ENCODE results near the gene PRRC1.

The PRRC1 gene

DNA sequence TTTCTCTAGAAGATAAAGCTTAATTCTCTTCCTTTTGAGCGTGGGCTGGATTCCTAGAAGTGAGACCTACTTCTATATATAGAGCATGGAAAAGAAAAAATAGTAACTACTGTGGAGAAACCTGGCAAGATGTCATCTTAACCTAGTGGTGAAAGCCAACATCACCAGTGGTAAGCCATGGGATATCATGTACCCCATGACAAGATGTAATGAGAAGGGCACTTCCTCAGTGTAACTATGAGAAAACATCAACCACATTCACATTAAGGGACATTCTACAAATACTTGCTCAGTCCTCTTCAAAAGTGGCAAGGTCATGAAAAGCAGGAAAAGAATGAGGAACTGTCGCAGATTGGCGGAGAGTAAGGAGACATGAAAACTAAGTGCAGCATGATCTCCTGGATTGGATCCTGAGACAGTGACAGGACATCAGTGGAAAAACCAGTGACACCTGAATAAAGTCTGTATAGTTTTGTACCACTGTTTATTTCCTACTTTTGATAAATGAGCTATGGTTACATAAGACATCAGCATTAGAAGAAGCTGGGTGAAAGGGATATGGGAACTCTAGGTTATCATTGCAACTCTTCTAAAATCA, 65.4 kb downstream of the PRRC1 start:
- DNase-seq, result peak; percentile 20

DNA sequence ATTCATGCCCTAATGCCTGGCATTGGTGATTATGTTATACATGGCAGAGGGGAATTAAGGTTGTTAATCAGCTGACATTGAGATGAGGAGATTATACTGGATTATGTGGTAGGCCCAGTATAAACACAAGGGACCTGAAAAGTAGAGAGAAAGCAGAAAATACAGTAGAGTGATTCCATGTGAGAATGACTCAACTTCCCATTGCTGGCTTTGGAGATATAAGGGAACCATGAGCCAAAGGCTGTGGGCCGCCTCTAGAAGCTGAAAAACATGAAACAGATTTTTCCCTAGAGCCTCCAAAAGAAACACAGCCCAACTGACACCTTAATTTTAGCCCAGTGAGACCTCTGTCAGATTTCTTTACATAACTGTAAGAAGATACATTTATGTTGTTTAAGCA, 66.4 kb downstream of the PRRC1 start:
- peak; percentile 3 for DNase-seq

DNA sequence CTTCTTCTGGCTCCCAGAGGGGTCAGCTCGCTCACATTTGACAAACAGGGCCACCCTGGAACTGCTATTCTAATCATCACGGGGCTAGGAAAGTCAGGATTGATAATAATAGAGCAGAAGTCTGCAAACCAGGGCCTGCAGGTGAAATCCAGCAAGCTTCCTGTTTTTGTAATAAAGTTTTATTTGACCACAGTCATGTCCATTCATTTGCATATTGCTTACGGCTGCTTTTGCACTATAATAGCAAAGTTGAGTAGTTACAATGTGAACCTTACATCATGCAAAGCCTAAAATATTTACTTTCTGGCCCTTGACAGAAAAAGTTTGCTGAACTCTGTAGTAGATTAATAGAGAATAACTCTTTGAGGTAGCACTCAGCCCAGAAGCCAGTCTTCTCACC, 68.2 kb downstream of the PRRC1 start:
- no peak for DNase-seq

DNA sequence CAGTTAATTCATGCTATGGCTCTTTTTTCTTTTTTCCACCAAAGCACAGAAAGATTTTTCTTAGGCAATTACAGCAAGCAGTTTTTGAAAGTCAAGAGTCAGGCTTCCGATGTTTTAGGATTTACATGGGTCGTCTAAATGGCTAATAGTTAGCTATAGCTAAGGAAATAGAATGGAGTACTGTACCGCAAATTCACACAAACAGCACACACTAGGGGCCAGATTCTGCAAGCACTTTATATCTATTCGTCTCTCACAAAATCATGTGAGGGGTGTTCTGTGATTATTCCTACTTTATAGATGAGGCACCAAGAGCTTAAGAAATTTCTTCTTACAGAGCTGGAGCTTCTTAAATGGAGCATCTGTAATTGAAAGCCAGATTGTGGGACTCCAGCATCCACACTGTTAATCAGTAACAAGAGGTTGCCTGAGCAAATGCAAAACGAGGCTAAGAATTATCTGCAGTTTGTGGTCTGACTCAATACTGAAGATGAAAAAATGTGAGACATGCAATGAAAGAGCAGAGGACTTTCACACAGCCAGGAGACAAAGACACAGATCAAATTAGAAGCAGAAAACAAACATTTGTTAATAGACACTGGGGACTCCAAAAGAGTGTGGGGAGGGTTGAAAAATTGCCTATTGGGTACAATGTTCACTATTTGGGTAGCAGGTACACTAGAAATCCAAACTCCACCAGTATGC, 68.8 kb downstream of the PRRC1 start:
- no peak for DNase-seq

DNA sequence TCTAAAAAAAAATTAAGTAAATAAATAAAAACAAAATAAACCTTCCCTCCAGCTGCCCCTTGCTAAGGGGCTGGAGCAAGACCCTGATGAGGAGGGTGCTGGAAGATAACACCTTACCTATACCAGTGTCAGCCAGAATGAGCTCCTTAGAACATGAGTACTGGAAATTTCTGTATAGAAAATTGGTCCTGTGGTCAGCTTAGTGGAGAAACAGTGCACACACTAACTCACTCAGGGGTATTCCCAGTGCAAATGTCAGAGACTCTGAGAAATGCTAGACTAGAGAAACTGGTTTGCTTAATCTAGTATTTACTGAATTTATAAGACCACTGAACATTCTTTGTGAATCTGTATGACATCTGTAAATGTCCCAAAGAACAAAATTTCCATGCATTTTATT, 69.4 kb downstream of the PRRC1 start:
- no peak for DNase-seq

DNA sequence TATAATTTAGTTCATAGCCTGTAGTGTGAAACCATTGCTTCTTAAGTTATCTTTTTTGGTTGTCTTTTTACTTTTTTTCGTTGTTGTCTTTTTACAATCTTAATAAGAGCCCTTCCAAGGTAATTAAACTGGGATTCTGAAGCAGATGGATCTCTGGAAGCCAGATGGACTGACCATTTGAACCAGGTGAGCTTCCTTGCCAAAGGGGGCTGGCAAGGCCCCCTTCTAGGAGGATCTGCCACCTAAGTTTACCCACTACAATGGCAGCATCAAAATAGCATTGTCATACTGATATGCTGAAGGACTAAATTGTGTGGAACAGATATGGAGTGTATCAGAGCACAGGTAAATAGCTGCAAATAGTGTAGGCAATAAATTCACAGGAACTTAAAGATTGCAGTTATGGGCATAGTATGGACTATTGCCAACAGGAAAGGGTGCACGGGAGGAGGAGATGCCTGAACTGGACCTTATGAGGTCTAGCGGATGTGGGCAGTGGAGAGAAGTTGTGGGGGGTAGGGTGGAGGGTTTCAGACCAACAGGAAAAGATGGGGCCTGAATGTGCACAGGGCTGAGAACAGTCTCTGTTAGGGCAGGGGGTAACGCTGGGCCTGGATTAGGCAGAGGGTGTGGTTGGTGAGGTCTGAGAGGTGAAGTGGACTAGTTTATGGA, 69.9 kb downstream of the PRRC1 start:
- no peak for DNase-seq

DNA sequence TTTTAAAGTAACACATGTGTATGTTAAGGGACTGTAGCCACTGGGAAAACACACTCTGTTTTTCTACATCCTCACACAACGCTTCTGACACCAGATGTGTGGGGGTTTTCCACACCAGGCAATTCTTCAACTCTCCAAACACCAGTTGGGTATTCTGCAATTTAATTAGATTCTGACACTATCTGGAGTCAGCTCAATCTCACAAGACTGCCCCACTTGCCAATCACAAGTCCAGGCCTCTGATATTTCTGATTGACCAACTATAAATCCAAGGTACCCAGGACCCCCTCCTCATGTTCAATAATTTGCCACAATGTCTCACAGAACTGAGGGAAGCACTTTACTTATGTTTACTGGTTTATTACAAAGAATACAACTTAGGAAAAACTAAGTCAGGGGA, 70.9 kb downstream of the PRRC1 start:
- DNase-seq, result no peak

DNA sequence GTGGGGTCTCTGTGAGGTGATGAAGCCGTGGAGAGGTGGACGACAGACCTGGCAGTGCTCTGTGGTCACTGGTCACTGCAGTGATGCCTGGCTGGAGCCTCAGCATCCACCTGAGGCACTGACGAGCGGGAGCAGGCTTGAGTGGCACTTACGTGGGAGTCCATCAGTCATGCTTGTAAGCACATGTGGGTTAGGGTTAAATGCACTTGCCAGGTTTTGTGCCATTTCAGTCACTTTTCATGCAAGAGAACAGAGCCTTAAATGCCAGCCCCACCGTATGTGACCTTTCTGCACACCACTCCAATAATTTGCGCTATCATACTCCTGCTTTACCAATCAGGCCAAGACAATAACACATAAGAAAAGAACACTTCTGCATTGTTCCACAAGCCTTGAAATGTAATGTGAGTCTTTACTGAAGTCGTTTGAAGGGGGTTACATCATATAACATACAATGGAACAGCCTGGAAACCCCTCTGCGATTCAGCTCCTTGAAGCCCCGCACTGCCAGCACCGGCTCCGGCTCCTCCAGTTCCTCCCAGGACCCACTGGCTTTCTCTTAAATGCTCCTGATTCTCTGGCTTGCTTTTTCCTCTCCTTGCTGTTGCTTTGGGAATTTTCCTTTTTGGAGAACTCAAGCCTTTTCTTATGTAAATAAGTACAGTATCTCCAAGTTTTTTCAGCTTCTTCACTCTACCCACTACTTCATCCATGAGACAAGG, 72.0 kb downstream of the PRRC1 start:
- DNase-seq, result no peak

DNA sequence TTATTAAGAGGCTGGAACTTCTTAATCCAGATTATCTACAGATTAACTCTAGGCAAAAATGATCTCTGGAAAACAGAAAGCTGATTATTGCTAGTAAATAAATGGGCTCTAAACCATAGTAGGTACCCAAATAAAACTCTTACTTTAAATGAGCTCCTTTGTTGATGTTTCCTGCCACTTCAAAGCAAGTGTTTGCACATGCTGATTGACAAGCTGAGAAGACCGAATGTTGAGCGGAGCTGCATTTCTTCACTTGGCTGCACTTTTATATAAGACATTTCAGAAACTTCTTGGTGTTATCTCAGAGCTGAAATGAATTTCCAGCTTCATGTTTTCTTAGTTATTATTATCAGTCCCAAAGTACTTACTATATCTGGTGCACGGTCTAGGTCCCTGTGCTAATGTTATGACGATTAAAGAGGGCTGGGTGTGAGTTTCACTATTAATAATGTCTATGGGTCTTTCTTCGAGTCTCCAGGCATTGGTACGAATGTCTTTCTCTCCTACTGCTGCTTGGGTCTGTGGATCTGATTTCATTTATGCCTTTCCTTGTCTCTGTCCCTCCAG, 72.8 kb downstream of the PRRC1 start:
- no peak for DNase-seq

DNA sequence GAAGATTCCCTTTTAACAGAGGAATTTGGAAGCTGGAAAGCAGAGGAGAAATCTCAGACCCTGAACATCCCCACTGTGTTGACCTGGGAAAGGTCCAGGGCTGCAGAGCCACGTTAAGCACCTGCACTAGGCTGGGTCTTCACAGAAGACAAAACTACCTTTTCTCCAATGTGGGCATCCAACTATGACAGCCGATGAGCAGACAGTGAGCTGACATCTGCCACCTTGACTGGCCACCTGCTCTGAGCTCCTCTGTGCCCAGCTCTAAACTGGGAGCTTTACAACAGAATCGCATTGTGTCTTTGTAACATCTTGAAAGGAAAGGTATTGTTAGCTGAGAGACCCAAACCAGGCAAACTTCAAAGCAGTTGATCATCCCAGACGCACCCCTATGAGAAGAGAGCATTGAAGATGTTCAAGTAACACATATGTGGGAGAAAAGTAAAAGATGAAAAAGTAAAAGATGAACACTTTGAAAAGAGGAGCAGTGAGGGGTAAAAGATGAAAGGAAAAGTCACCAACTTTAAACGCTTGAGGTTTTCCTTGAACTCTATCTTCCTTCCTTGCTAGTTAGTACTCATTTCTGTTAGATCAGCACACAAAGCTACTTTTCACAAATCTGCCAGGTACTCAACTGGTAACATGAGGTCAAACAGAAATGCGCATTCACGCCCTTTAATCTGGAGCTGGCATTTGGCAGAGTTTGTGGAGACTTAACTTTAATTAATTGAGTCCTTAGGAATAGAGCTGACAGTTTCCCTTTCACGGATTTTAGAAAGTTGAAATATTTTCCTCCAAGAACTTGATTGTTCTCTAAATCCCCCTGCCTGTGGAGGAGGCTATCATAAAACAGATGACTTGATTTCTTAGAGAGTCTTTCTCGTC, 78.3 kb downstream of the PRRC1 start:
- DNase-seq, result no peak

DNA sequence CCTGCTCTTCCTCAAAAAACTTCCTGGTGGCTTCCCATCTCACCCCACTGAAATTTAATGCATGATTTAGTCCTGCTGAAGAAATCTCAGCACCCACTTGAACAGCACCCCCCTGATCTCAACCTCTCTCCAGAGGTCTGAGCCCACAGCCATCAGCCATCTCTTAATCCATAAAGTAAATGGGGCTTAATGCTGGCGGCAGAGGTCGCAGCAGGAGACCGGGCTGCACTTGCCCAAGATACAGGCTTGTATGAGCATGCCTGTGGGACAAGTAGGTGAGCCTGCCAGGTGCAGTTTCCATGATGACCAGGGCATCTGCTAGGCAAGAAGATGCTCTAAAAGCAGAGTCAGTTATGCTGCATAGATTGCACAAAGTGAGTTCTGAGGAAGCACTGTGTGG, 79.1 kb downstream of the PRRC1 start:
- DNase-seq, result no peak

DNA sequence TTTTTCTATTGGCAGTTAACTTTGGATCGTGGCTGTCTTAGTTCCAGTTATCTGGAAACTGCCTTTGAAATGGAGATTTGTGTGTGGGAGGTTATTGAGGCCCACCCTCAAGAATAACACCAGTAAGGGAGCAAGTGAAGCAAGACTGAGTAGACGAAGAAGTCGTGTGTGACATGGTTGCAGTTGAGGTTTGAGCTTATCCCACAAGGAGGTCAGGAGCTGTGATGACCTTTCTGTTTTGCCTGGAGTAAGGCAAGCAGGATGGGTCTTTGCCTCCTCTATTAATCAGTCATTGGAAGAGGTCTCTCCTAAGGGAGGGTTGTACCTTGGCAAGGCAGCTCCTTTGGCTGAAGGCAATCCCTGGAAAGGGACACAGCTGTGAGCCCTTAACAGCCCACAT, 81.9 kb downstream of the PRRC1 start:
- DNase-seq, result no peak

DNA sequence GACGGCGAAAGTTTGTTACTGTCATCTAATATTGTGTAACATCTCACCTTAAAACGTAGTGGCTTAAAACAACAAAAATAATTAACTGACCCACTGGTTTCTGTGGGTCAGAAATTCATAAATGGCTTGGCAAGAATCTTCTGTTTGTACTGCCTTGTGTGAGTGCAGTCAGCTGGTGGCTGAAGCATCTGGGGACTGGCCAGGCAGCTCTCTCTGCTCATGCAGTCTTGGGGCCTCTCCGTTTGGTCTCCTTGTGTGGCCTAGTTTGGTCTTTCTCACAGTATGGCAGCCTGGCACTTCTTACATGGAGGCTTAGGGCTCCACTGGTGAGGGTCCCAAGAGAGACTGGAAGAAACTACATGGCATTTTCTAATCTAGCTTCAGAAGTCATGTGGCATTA, 82.4 kb downstream of the PRRC1 start:
- DNase-seq, result no peak

DNA sequence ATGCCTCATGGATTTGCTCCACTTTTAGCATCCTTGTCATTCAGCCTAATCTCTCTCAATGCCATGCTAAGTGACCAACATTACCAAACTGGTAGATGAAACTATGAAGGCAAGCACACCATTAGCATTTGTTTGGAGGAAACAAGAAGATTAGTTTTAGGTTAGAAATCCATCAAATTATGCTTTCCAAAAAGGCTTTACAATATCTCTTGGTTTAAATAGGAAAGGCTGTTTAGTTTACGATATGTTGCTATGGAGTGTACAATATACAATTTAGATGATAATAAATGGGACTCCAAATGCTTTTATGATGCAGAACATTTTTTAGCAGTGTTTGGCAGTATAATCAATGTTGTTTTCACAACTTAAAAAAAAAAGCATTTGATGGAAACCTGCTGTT, 83.7 kb downstream of the PRRC1 start:
- DNase-seq, result no peak

DNA sequence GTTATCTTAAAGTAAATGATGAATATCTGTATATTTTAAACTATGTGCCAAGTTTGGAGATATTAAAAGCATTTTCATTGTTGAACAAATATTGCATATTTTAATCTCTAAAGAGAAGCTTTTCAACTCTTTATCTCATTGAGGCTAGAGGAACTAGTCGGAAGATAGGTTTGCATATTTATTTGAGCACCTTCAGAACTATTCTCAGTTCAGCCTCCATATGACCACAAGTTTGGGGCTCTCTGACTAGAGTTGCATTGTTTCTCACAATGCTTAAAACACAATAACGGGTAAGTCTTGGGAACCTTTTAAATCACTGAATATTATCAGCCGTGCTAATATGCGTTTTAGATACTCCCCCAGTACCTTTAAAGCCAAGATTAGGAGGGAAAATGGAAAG, 84.2 kb downstream of the PRRC1 start:
- DNase-seq, result no peak

DNA sequence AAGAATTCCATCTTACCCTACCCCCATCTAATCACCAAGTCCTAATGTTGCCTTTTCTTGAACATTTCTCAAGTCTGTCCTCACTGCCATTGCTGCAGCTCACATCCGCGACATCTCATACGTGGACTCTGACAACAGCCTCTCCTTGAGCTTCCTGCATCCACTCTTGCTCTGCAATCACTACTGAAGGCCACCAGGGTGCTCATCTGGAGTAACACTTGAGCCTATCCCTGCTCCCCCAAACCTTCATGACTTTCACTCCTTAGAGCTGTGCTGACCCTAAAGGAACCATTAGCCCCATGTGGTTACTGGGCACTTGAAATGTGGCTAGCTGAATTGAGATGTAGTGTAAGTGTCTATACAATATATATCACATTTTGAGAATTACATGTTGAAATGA, 85.0 kb downstream of the PRRC1 start:
- no peak for DNase-seq

DNA sequence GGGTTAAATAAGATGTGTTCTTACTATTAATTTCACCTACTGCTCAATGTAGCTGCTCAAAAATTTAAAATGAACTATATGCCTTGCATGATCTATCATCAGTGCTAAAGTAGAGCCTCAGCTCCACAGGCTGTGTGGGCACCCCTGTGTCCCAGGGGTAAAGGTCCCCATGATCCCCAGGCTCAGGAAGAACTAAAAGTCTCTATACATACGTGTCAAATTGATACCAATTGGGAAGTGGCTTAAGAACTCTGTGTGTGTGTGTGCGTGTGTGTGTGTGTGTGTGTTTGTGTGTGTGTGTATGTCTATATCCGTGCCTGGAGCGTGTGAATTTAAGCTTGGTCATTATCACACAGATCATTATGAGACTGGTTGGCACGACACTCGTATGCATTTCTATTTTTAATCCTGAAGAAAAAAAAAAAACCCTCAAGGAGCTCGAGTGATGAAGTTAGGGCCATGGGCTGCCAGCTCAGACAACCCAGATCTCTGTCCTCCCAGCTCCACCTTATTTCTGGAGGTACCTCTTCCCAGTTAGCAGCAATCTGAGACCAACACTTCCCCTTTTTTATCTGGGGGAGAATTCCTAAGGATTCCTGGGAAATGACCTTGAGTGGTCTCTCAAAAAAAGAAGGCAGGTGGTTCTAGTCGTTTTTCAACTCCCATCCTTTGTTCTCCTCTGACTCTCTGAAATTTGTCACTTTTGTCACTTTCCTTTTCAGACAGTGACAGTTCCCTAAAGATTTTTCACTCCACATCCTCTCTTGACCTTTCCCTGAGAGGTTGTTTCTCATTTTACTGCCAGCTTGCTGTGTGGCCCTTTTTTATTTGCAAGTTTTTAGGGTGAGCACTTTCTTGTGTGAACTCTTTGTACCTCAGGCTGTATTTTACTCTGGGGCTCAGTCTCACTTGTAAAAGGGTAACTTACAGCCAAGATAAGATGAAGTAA, 85.7 kb downstream of the PRRC1 start:
- DNase-seq, result no peak
